Trophoblast cell (in vitro differentiated cells and primary cell): Measurements from ENCODE around the gene TMEM106A.

Source experiments
- DNase-seq, 2 donors: peaks; one replicate each; pipeline ENCODE4 v3.0.0-alpha.2; 2016
- H2AFZ ChIP-seq: 2 replicates; pipeline ENCODE4 v1.6.1; 2013; ENCODE audit warnings: low read length, moderate library complexity, mild to moderate bottlenecking; ENCODE audit not compliant: insufficient read depth, poor library complexity
- H2AK5ac ChIP-seq: 2 replicates; pipeline ENCODE4 v1.6.1; 2013; ENCODE audit warnings: mild to moderate bottlenecking, low read length
- H2BK120ac ChIP-seq: 2 replicates; pipeline ENCODE4 v1.6.1; 2013; ENCODE audit warnings: low read length, mild to moderate bottlenecking, moderate library complexity; ENCODE audit not compliant: insufficient read depth, poor library complexity
- H2BK12ac ChIP-seq: 2 replicates; pipeline ENCODE4 v1.6.1; 2013; ENCODE audit warnings: mild to moderate bottlenecking, low read length, moderate library complexity
- H2BK5ac ChIP-seq: 2 replicates; pipeline ENCODE4 v1.6.1; 2013; ENCODE audit warnings: low read length, low read depth, moderate library complexity, mild to moderate bottlenecking; ENCODE audit not compliant: poor library complexity
- H3K14ac ChIP-seq: 2 replicates; pipeline ENCODE4 v1.6.1; 2013; ENCODE audit warnings: mild to moderate bottlenecking, low read length
- H3K18ac ChIP-seq: 2 replicates; pipeline ENCODE4 v1.6.1; 2013; ENCODE audit warnings: mild to moderate bottlenecking, low read length
- H3K23ac ChIP-seq: 2 replicates; pipeline ENCODE4 v1.6.1; 2013; ENCODE audit warnings: low read length
- H3K27ac ChIP-seq: 2 replicates; pipeline ENCODE4 v1.5.1; 2013; ENCODE audit warnings: low read depth, mild to moderate bottlenecking, inconsistent platforms, low read length, moderate library complexity
- H3K27me3 ChIP-seq: 2 replicates; pipeline ENCODE4 v1.6.1; 2013; ENCODE audit warnings: inconsistent platforms, mild to moderate bottlenecking, low read length, moderate library complexity; ENCODE audit not compliant: insufficient read depth
- H3K36me3 ChIP-seq, 2 experiments: 1 replicate in 1 of 2; 2 replicates in 1 of 2; pipeline ENCODE4 v1.6.1; 2013; ENCODE audit warnings: low read length in 2 of 2, mild to moderate bottlenecking in 2 of 2, moderate library complexity in 1 of 2; ENCODE audit not compliant: insufficient read depth in 2 of 2, control insufficient read depth in 1 of 2
- H3K4ac ChIP-seq: 2 replicates; pipeline ENCODE4 v1.6.1; 2013; ENCODE audit warnings: low read depth, mild to moderate bottlenecking, low read length, moderate library complexity
- H3K4me1 ChIP-seq, 2 experiments: 1 replicate in 1 of 2; 2 replicates in 1 of 2; pipeline ENCODE4 v1.6.1; 2013; ENCODE audit warnings: low read length in 2 of 2, mild to moderate bottlenecking in 2 of 2, moderate library complexity in 1 of 2; ENCODE audit not compliant: insufficient read depth in 2 of 2, control insufficient read depth in 1 of 2
- H3K4me2 ChIP-seq: 2 replicates; pipeline ENCODE4 v1.6.1; 2013; ENCODE audit warnings: inconsistent platforms, mild to moderate bottlenecking, low read length, moderate library complexity
- H3K4me3 ChIP-seq: 2 replicates; pipeline ENCODE4 v1.5.1; 2013; ENCODE audit warnings: mild to moderate bottlenecking, low read depth, low read length, inconsistent platforms
- H3K79me1 ChIP-seq: one replicate; pipeline ENCODE4 v1.6.1; 2013; ENCODE audit warnings: low read length
- H3K79me2 ChIP-seq: 2 replicates; pipeline ENCODE4 v1.6.1; 2013; ENCODE audit warnings: low read length, mild to moderate bottlenecking; ENCODE audit not compliant: control insufficient read depth, insufficient read depth, poor library complexity
- H3K9ac ChIP-seq: 2 replicates; pipeline ENCODE4 v1.6.1; 2013; ENCODE audit warnings: mild to moderate bottlenecking, low read length
- H3K9me3 ChIP-seq: 2 replicates; pipeline ENCODE4 v1.6.1; 2013; ENCODE audit warnings: low read depth, mild to moderate bottlenecking, control low read depth, inconsistent platforms, low read length; ENCODE audit not compliant: insufficient read depth
- H4K12ac ChIP-seq: 2 replicates; pipeline ENCODE4 v1.6.1; 2013; ENCODE audit warnings: low read depth, mild to moderate bottlenecking, low read length, moderate library complexity
- H4K8ac ChIP-seq: 2 replicates; pipeline ENCODE4 v1.6.1; 2013; ENCODE audit warnings: low read depth, mild to moderate bottlenecking, low read length, moderate library complexity
- H4K91ac ChIP-seq: one replicate; pipeline ENCODE4 v1.6.1; 2013; ENCODE audit warnings: low read depth, mild to moderate bottlenecking, low read length, moderate library complexity
- WGBS: extraction: QIAGEN DNeasy Blood & Tissue Kit; methylation state at CpG from one replicate; pipeline ENCODE4 v1.1.7; 2013; ENCODE audit warnings: missing lambda C conversion rate; ENCODE audit not compliant: insufficient read length, insufficient coverage; ENCODE audit errors: extremely low coverage; 5-methylcytosine and 5-hydroxymethylcytosine counted together

The TMEM106A gene

GRCh38 chr17:43216369-43216761 lies 4.7 kb downstream of the TMEM106A start:
- Histone ChIP-seq H3K27ac (no peak overlapping the region), H2AK5ac (no peak overlapping the region), H3K18ac (no peak overlapping the region), H2BK12ac (no peak overlapping the region), H3K9me3 (no peaks in the 10 kb centered on the region), H4K91ac (no peak overlapping the region), H3K9ac (no peak overlapping the region), H4K12ac (no peak overlapping the region), H3K4ac (no peak overlapping the region), H4K8ac (no peak overlapping the region), H2BK120ac (no peak overlapping the region), H3K14ac (no peak overlapping the region), H3K23ac (no peak overlapping the region), H3K36me3 (peaks cover 9 to 10% of the 10 kb centered on the region in 2 experiments), H3K4me2 (no peak overlapping the region), H2AFZ (no peak overlapping the region), H3K4me3 (no peak overlapping the region), H3K4me1 (peaks cover 4% of the 10 kb centered on the region in 2 experiments), H3K27me3 (no peaks in the 10 kb centered on the region), H3K79me1 (peaks cover 5% of the 10 kb centered on the region), H2BK5ac (no peak overlapping the region), H3K79me2 (no peaks in the 10 kb centered on the region)
- no peak for DNase-seq
- no CpG with 5 or more reads among the region's 4 CpGs for WGBS

GRCh38 chr17:43216762-43217613 lies 5.3 kb downstream of the TMEM106A start:
- H3K27ac ChIP-seq: no peak overlapping the region
- no peak overlapping the region for H2AK5ac ChIP-seq
- H3K9me3 ChIP-seq: no peaks in the 10 kb centered on the region
- H3K4me1 ChIP-seq: peaks cover 4% of the 10 kb centered on the region in 2 experiments
- H3K4me3 ChIP-seq: no peak overlapping the region
- H4K8ac ChIP-seq: no peak overlapping the region
- H2BK5ac ChIP-seq: no peak overlapping the region
- H3K14ac ChIP-seq: no peak overlapping the region
- H3K79me1 ChIP-seq: peaks cover 2% of the 10 kb centered on the region
- no peak overlapping the region for H2BK12ac ChIP-seq
- no peak overlapping the region for H3K4ac ChIP-seq
- no peak overlapping the region for H2BK120ac ChIP-seq
- no peak overlapping the region for H3K4me2 ChIP-seq
- H4K91ac ChIP-seq: no peak overlapping the region
- H3K36me3 ChIP-seq: peaks cover 9 to 10% of the 10 kb centered on the region in 2 experiments
- no peak for DNase-seq
- no peak overlapping the region for H3K18ac ChIP-seq
- H3K9ac ChIP-seq: no peak overlapping the region
- H4K12ac ChIP-seq: no peak overlapping the region
- WGBS: no CpG with 5 or more reads among the region's 4 CpGs
- no peak overlapping the region for H3K23ac ChIP-seq
- H3K27me3 ChIP-seq: no peaks in the 10 kb centered on the region
- no peaks in the 10 kb centered on the region for H3K79me2 ChIP-seq
- no peak overlapping the region for H2AFZ ChIP-seq

- WGBS: no CpG with 5 or more reads among the region's 2 CpGs
- Histone ChIP-seq H2AK5ac (no peak overlapping the region), H4K91ac (no peak overlapping the region), H2BK120ac (no peak overlapping the region), H4K8ac (no peak overlapping the region), H2BK12ac (no peak overlapping the region), H3K4me2 (no peak overlapping the region), H3K79me2 (no peaks in the 10 kb centered on the region), H3K27ac (no peak overlapping the region), H3K14ac (no peak overlapping the region), H3K4me1 (peaks cover 0 to 4% of the 10 kb centered on the region in 2 experiments), H3K4me3 (no peak overlapping the region), H3K23ac (no peak overlapping the region), H4K12ac (no peak overlapping the region), H3K27me3 (no peaks in the 10 kb centered on the region), H3K79me1 (no peaks in the 10 kb centered on the region), H2AFZ (no peak overlapping the region), H3K4ac (no peak overlapping the region), H3K36me3 (peaks cover 9 to 10% of the 10 kb centered on the region in 2 experiments), H2BK5ac (no peak overlapping the region), H3K9ac (no peak overlapping the region), H3K9me3 (no peaks in the 10 kb centered on the region), H3K18ac (no peak overlapping the region)
- no peak for DNase-seq
These were observed 6.0 kb downstream of the TMEM106A start for GRCh38 chr17:43217614-43218087.

GRCh38 chr17:43219001-43219400 lies 7.3 kb downstream of the TMEM106A start:
- H4K12ac ChIP-seq: no peak overlapping the region
- H4K91ac ChIP-seq: no peak overlapping the region
- no peak overlapping the region for H4K8ac ChIP-seq
- H3K79me2 ChIP-seq: no peaks in the 10 kb centered on the region
- H2BK12ac ChIP-seq: no peak overlapping the region
- H3K9me3 ChIP-seq: no peaks in the 10 kb centered on the region
- peaks cover 7 to 9% of the 10 kb centered on the region in 2 experiments for H3K36me3 ChIP-seq
- no peaks in the 10 kb centered on the region for H3K4me1 ChIP-seq
- no peak overlapping the region for H3K4me2 ChIP-seq
- H3K79me1 ChIP-seq: no peaks in the 10 kb centered on the region
- H3K27ac ChIP-seq: no peak overlapping the region
- no peak overlapping the region for H2BK120ac ChIP-seq
- no peak overlapping the region for H2BK5ac ChIP-seq
- DNase-seq: no peak
- H3K18ac ChIP-seq: no peak overlapping the region
- no peak overlapping the region for H3K14ac ChIP-seq
- no peak overlapping the region for H3K9ac ChIP-seq
- H2AK5ac ChIP-seq: no peak overlapping the region
- H3K4me3 ChIP-seq: no peak overlapping the region
- WGBS: no CpG with 5 or more reads among the region's 2 CpGs
- H2AFZ ChIP-seq: no peak overlapping the region
- no peak overlapping the region for H3K4ac ChIP-seq
- no peak overlapping the region for H3K23ac ChIP-seq
- H3K27me3 ChIP-seq: no peaks in the 10 kb centered on the region
